Activated naive CD8-positive, alpha-beta T cell treated with anti-CD3 and anti-CD28 coated beads, Interleukin-2, amount 10 ng/mL, durations not matched to agents 7 days and 5 days (primary cell): Measurements from ENCODE around the gene CCDC6. TPM values are rescaled to one million over a fixed set of nuclear protein-coding genes. Genes with fewer than 3 reads are reported as not detected.
A peak's percentile ranks its signal among the peaks of the same experiment; 100 is the strongest.

Experiments
- ATAC-seq: fragments of 150-1000 bp; cut with Tn5 transposase; one replicate; pipeline ENCODE4 v1.10.0; 2021; ENCODE audit warnings: low read depth, moderate library complexity
- POLR2A ChIA-PET: fragments of 350-600 bp; sonication (Branson Sonifier 250); formaldehyde crosslinking; loops from one replicate; lab custom pipeline; 2021; ENCODE audit warnings: antibody characterized with exemption; lab: Charles Lee
- DNase-seq: peaks from one replicate; pipeline ENCODE4 v3.0.0; 2021
- H3K27ac Mint-ChIP-seq: one replicate; pipeline ENCODE4 v1.8.0; 2022; ENCODE audit warnings: mild to moderate bottlenecking, mixed read lengths
- H3K27me3 Mint-ChIP-seq: one replicate; pipeline ENCODE4 v1.8.0; 2022; ENCODE audit warnings: mild to moderate bottlenecking, moderate library complexity, mixed read lengths
- H3K36me3 Mint-ChIP-seq: one replicate; pipeline ENCODE4 v1.8.0; 2021; ENCODE audit warnings: mild to moderate bottlenecking, mixed read lengths
- H3K4me1 Mint-ChIP-seq: one replicate; pipeline ENCODE4 v1.8.0; 2021; ENCODE audit warnings: mixed read lengths
- H3K4me3 Mint-ChIP-seq: one replicate; pipeline ENCODE4 v1.8.0; 2022; ENCODE audit warnings: mild to moderate bottlenecking, moderate library complexity, mixed read lengths
- H3K9me3 Mint-ChIP-seq: one replicate; pipeline ENCODE4 v1.8.0; 2021; ENCODE audit warnings: mixed read lengths
- total RNA-seq, 2 experiments: library from RNA; stranded (reverse); gene quantifications; one replicate each; pipeline ENCODE4 v1.2.3, GENCODE V29; 2021

CCDC6 gene
- total RNA-seq, 2 experiments from 2014 or later = 20.4 to 21.4 TPM

- Mint-ChIP-seq H3K4me1 (peaks cover 29% of the 10 kb centered on the region), H3K4me3 (peak overlapping the region; percentile 17), H3K27ac (no peak overlapping the region), H3K36me3 (peaks cover 8% of the 10 kb centered on the region), H3K9me3 (no peaks in the 10 kb centered on the region), H3K27me3 (no peaks in the 10 kb centered on the region)
- POLR2A ChIA-PET = interaction anchor here (0.8 to 2.5 kb wide), 2 partner anchors 33 to 35 kb away, joined by 3 to 8 read pairs; partner anchors contain the start of gene CCDC6
- no peak for ATAC-seq
- no peak for DNase-seq
Measured at GRCh38 chr10:59872892-59873463, 33.4 kb downstream of the CCDC6 start.

- H3K27ac Mint-ChIP-seq = no peak overlapping the region
- ATAC-seq = no peak
- no peaks in the 10 kb centered on the region for H3K27me3 Mint-ChIP-seq
- H3K9me3 Mint-ChIP-seq = no peaks in the 10 kb centered on the region
- H3K4me3 Mint-ChIP-seq = no peak overlapping the region
- peaks cover 6% of the 10 kb centered on the region for H3K36me3 Mint-ChIP-seq
- no peak for DNase-seq
- peaks cover 35% of the 10 kb centered on the region for H3K4me1 Mint-ChIP-seq
- POLR2A ChIA-PET = no interaction called here
Measured at GRCh38 chr10:59870152-59870551, 36.2 kb downstream of the CCDC6 start.

GRCh38 chr10:59869594-59869940 is 36.8 kb downstream of the CCDC6 start:
- Mint-ChIP-seq H3K36me3 (peaks cover 6% of the 10 kb centered on the region), H3K9me3 (no peaks in the 10 kb centered on the region), H3K27me3 (no peaks in the 10 kb centered on the region), H3K4me3 (no peak overlapping the region), H3K27ac (no peak overlapping the region), H3K4me1 (peaks cover 41% of the 10 kb centered on the region)
- no peak for ATAC-seq
- DNase-seq = no peak
- POLR2A ChIA-PET = no interaction called here

- POLR2A ChIA-PET = no interaction called here
- H3K4me1 Mint-ChIP-seq = peaks cover 43% of the 10 kb centered on the region
- H3K4me3 Mint-ChIP-seq = no peak overlapping the region
- peaks cover 6% of the 10 kb centered on the region for H3K36me3 Mint-ChIP-seq
- no peak overlapping the region for H3K27ac Mint-ChIP-seq
- ATAC-seq (no peak), DNase-seq (no peak)
- H3K27me3 Mint-ChIP-seq = no peaks in the 10 kb centered on the region
- H3K9me3 Mint-ChIP-seq = no peaks in the 10 kb centered on the region
Measured at GRCh38 chr10:59868696-59869593, 37.4 kb downstream of the CCDC6 start.

GRCh38 chr10:59867590-59867989 is 38.8 kb downstream of the CCDC6 start:
- H3K4me3 Mint-ChIP-seq = no peak overlapping the region
- H3K9me3 Mint-ChIP-seq = no peaks in the 10 kb centered on the region
- peaks cover 38% of the 10 kb centered on the region for H3K4me1 Mint-ChIP-seq
- peaks cover 6% of the 10 kb centered on the region for H3K36me3 Mint-ChIP-seq
- no peak overlapping the region for H3K27ac Mint-ChIP-seq
- H3K27me3 Mint-ChIP-seq = no peaks in the 10 kb centered on the region
- DNase-seq (no peak), ATAC-seq (no peak)
- POLR2A ChIA-PET = no interaction called here

GRCh38 chr10:59865101-59865500 is 41.3 kb downstream of the CCDC6 start:
- DNase-seq = no peak
- no peaks in the 10 kb centered on the region for H3K9me3 Mint-ChIP-seq
- H3K27ac Mint-ChIP-seq = no peak overlapping the region
- no peaks in the 10 kb centered on the region for H3K27me3 Mint-ChIP-seq
- peaks cover 32% of the 10 kb centered on the region for H3K4me1 Mint-ChIP-seq
- peak; percentile 67 for ATAC-seq
- peak overlapping the region; percentile 10 for H3K4me3 Mint-ChIP-seq
- POLR2A ChIA-PET = interaction anchor here (3.3 kb wide), 1 partner anchor 41 kb away, joined by 18 read pairs; the partner anchor contains the start of gene CCDC6
- H3K36me3 Mint-ChIP-seq = peaks cover 16% of the 10 kb centered on the region

- H3K4me1 Mint-ChIP-seq = peaks cover 27% of the 10 kb centered on the region
- ATAC-seq = peak; percentile 42
- H3K9me3 Mint-ChIP-seq = peaks cover 3% of the 10 kb centered on the region
- H3K27ac Mint-ChIP-seq = no peak overlapping the region
- no peaks in the 10 kb centered on the region for H3K27me3 Mint-ChIP-seq
- POLR2A ChIA-PET = interaction anchor here (3.3 kb wide), 1 partner anchor 42 kb away, joined by 18 read pairs; the partner anchor contains the start of gene CCDC6
- no peak for DNase-seq
- H3K36me3 Mint-ChIP-seq = peaks cover 14% of the 10 kb centered on the region
- H3K4me3 Mint-ChIP-seq = peak overlapping the region; percentile 5
Measured at GRCh38 chr10:59864141-59864962, 42.0 kb downstream of the CCDC6 start.

- POLR2A ChIA-PET = no interaction called here
- Mint-ChIP-seq H3K9me3 (peaks cover 5% of the 10 kb centered on the region), H3K27ac (no peak overlapping the region), H3K27me3 (no peaks in the 10 kb centered on the region), H3K4me1 (peaks cover 3% of the 10 kb centered on the region), H3K4me3 (no peak overlapping the region), H3K36me3 (peaks cover 26% of the 10 kb centered on the region)
- no peak for ATAC-seq
- DNase-seq = no peak
Measured at GRCh38 chr10:59859570-59859969, 46.8 kb downstream of the CCDC6 start.

GRCh38 chr10:59857921-59858320 is 48.4 kb downstream of the CCDC6 start:
- H3K9me3 Mint-ChIP-seq = peaks cover 9% of the 10 kb centered on the region
- no peak overlapping the region for H3K4me3 Mint-ChIP-seq
- ATAC-seq = no peak
- H3K4me1 Mint-ChIP-seq = peaks cover 1% of the 10 kb centered on the region
- no peaks in the 10 kb centered on the region for H3K27me3 Mint-ChIP-seq
- no peak overlapping the region for H3K27ac Mint-ChIP-seq
- POLR2A ChIA-PET = interaction anchor here (0.6 kb wide), 1 partner anchor 111 kb away, joined by 3 read pairs; no protein-coding TSS in a partner anchor
- H3K36me3 Mint-ChIP-seq = peaks cover 35% of the 10 kb centered on the region
- no peak for DNase-seq

GRCh38 chr10:59857049-59857448 is 49.3 kb downstream of the CCDC6 start:
- Mint-ChIP-seq H3K27me3 (no peaks in the 10 kb centered on the region), H3K9me3 (peaks cover 9% of the 10 kb centered on the region), H3K27ac (no peak overlapping the region), H3K4me1 (peaks cover 5% of the 10 kb centered on the region), H3K36me3 (peaks cover 41% of the 10 kb centered on the region), H3K4me3 (no peak overlapping the region)
- ATAC-seq = no peak
- POLR2A ChIA-PET = no interaction called here
- DNase-seq = no peak

- Mint-ChIP-seq H3K27ac (no peak overlapping the region), H3K27me3 (no peaks in the 10 kb centered on the region), H3K36me3 (peaks cover 40% of the 10 kb centered on the region), H3K4me3 (no peak overlapping the region), H3K9me3 (peaks cover 9% of the 10 kb centered on the region), H3K4me1 (peaks cover 5% of the 10 kb centered on the region)
- DNase-seq = no peak
- no peak for ATAC-seq
- POLR2A ChIA-PET = interaction anchor here (1.0 kb wide), 1 partner anchor 49 kb away, joined by 3 read pairs; no protein-coding TSS in a partner anchor
Measured at GRCh38 chr10:59856104-59856503, 50.3 kb downstream of the CCDC6 start.

GRCh38 chr10:59854571-59854970 is 51.8 kb downstream of the CCDC6 start:
- Mint-ChIP-seq H3K4me3 (no peak overlapping the region), H3K27me3 (no peaks in the 10 kb centered on the region), H3K9me3 (peaks cover 9% of the 10 kb centered on the region), H3K27ac (no peak overlapping the region), H3K4me1 (peaks cover 5% of the 10 kb centered on the region), H3K36me3 (peaks cover 35% of the 10 kb centered on the region)
- DNase-seq = no peak
- ATAC-seq = no peak
- POLR2A ChIA-PET = no interaction called here

- Mint-ChIP-seq H3K27ac (no peak overlapping the region), H3K27me3 (no peaks in the 10 kb centered on the region), H3K36me3 (peaks cover 27% of the 10 kb centered on the region), H3K4me1 (peaks cover 7% of the 10 kb centered on the region), H3K4me3 (no peak overlapping the region), H3K9me3 (peaks cover 6% of the 10 kb centered on the region)
- no peak for DNase-seq
- POLR2A ChIA-PET = no interaction called here
- ATAC-seq = no peak
Measured at GRCh38 chr10:59852670-59853069, 53.7 kb downstream of the CCDC6 start.
